Mucosa of gallbladder (tissue), 1 donor: ENCODE measurements around the gene PRKCH. TPM values are rescaled to one million over a fixed set of nuclear protein-coding genes. Genes with fewer than 3 reads are reported as not detected.

Experiments
- DNase-seq: peaks from one replicate; pipeline ENCODE4 v3.0.0-alpha.2; 2020; ENCODE audit warnings: low spot score
- total RNA-seq: library from RNA; stranded (reverse); gene quantifications from one replicate; pipeline ENCODE4 v1.2.1, GENCODE V29; 2021
- donor health status: DM: no; HTN: no; CAD: no.

PRKCH gene
- total RNA-seq, 1 donor from 2014 or later, result 28.5 TPM

DNA sequence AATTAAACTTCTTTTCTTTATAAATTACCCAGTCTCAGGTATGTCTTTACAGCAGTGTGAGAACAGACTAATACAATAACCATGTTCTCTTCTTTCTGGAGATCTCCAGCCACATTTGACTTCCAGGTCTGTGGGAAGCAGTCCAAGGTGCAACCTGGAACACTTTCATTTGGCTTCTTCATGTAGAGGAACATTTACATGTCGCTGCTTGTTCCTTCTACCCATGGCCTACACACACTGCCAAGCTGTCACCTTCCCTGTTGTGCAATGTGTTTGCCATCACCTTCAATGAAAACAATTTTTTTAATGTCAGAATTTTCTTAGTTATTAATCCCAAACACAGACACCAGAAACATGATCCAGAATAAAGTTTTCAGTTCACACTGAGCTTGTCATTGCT is 104.7 kb downstream of the PRKCH start:
- no peak for DNase-seq

DNA sequence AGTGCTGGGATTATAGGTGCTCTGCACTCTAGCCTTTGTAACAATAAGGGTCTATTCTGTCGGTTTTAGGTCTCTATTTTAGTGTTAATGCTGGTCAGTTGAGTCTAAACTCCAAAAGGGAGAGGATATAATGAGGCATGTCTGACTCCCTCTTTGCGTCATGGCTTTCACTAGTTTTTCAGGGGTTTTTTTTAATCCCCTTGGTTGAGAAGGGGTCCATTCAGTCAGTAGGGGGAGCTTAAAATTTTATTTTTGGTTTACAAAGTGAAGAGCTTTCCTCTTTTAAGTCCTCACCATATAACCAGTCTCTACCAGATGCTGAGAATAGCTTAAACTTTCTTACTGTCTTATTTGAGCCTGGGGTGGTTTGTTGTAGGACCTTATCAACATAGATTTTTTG is 106.9 kb downstream of the PRKCH start:
- no peak for DNase-seq

DNA sequence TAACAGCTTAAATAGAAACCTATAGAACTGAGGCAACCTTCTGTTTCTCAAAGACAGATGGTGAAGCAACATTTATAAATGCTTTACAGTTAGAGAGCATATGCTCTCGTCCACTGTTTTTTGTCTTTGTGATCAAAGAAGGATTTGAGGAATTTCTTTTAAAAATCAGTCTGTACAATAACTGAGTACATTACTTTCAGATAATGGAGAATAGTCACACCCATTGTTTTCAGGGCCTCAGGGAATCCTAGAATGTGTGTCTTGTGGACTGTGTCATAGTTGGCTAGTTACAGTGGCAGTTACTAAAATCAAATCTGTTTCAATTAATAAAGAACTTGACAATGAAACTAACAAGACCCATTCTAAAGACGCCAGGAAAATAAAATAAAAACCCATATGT is 107.9 kb downstream of the PRKCH start:
- DNase-seq, result no peak

DNA sequence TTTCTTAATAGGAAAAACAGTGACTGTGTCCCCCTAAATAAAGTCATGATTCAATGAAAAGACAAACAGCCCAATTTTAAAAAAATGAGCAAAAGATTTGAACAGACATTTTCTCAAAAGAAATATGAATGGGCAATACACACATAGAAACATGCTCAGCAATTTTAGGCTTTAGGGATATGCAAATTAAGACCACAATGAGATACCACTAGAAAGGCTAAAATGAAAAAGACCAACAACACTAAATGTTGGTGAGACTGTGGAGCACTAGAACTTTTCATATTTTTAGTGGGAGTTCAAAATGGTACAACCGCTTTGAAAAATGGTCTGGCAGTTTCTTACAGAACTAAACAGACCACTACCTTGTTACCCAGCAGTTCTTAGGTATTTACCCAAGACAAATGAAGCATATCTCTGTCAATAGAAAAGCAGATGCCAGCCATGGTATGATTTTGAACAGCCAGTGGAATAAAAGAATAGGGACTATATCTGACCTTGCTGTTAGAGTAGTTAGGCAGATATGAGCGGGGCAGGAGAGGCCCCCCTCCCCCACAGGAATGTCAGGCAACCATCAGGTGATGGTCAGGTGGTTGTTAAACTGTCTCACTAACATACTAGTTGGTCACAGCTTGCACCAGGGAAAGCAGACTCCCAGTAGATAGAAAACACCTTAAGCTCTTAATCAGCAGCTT is 108.8 kb downstream of the PRKCH start:
- no peak for DNase-seq

DNA sequence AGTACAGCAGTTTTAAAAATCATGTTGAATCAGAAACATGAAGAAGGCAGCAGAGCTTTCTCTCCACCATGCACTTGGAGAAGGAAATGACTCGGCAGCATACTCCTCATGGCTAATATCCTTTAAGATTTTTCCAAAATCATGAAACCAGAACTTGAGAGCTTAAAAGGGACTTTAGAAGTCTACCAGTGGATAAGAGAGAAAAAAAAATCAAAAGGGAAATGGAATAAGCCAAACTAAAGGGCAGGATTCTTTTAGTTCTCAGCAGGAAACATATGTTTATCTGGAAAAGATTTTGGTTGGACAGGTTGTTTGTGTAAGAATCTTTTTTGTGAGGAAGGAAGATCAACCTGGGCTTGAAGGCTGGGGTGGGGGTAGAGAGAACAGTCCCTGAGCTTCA is 111.8 kb downstream of the PRKCH start:
- no peak for DNase-seq

DNA sequence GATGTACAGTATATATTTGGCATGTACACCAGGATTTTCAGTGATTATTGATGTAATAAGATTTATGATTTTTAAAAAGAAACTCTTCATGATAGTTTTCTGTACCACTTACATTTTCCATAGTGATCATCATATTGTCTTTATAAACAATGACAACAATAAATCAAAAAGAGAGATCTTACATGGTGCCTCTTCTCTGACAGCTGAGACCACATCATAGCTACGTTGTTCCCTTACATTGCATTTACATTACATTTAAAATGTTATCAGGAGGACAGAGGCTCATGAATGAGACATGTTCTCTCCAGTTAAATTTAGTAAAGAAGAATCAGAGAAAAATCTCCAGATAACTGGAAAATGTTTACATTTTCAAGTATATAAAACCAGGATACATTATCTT is 112.4 kb downstream of the PRKCH start:
- no peak for DNase-seq

DNA sequence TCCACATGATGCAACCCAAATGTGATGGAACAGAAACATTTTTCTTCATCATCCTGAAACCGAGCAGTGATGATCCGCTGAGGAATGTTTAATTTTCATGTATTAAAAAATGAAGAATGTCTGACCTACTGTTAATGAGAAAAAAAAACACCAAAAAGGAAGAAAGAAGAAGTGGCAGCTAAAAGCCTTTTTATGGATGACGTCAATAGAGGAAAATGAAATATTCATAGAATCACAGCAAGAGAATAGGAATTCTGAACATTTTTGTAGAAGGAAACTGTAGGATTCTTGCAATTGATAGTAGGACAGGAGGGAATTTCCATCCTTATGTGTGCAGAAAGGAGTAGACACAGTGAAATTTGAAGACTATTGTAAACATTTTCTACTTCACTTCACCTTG is 112.9 kb downstream of the PRKCH start:
- no peak for DNase-seq

DNA sequence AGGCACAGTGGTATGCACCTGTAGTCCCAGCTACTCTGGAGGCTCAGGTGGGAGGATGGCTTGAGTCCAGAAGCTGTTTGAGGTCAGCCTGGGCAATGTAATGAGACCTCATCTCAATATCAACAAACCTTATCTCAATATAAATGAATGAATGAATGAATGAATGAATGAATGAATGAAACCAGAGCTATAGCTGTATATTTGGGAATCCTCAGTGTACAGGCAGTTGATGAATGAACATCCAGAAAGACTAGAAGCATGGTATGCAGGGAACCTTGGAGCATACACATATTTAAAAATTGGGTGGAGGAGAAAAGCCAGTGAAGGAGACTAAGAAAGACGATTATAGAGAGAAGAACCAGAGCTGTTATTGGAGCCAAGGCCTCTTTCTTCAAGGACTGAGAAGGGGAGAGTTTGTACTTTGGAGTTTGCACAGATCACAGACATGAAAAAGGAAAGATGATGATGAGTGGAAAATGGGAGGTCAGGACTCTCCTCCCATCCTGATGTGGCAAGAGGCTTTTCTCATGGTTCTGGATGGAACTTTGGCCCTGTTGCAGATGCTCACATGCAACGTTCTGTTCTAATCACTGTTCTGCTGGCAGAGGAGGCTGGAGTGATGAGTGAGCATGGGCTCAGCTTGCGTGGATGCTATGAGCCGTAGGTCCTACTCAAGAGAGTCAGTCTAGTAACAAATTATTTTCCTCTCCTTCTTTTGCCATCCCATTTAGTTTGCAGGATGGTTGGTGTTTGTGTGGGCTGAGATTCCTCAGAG is 114.4 kb downstream of the PRKCH start:
- no peak for DNase-seq

DNA sequence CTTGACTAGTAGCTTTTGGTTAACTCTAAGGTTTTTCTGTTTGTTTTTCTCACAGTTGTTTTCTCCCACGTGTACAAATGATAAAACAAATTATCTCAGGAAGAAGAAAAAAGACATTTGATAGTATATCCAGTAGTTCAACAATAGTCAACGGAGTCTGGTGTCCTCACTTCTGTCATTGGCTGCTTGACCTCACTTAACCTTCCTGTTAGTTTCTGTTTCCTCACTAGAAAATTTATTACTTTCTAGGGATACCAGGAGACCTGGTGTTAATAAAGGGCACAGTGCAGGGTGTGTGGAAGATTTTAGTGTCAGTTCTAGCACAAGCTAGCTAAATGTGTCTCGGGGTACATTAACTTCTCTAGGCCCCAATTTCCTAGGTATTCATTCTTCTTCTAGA is 116.0 kb downstream of the PRKCH start:
- DNase-seq, result no peak

DNA sequence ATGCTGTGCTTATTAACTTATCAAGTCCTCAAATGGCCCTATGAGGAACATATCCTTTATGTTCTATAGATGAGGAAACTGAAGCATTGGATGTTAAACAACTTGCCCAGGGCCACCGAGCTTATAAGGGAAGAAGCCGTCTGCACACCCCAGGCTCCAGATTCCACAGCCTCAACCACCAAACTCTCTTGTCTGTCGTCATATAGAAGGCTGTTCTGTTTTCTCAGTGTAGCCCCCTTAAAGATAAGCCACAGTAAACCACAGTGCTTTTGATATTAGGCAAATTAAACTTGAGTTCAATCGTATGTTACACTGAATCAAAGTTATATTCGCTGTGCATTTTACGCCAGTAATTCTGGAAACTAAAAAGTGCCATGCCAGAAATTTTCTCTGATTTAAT is 116.7 kb downstream of the PRKCH start:
- DNase-seq, result no peak

DNA sequence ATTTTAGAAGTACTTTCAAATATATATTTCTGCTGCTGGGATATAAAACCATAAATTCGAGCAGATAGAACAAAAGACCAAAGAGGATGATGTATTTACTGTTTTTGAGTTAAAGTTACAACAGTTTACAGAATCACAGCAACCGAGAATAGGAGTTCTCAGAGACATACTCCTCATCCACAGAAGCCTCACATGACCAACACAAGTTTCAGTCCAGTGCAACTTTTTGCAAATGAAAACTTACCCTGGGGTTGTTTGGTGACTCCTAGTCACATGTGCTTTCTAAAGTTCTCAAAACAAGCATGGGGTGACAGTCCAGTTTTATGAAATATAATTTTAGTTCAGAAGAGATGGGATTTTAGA is 117.1 kb downstream of the PRKCH start:
- DNase-seq, result no peak

DNA sequence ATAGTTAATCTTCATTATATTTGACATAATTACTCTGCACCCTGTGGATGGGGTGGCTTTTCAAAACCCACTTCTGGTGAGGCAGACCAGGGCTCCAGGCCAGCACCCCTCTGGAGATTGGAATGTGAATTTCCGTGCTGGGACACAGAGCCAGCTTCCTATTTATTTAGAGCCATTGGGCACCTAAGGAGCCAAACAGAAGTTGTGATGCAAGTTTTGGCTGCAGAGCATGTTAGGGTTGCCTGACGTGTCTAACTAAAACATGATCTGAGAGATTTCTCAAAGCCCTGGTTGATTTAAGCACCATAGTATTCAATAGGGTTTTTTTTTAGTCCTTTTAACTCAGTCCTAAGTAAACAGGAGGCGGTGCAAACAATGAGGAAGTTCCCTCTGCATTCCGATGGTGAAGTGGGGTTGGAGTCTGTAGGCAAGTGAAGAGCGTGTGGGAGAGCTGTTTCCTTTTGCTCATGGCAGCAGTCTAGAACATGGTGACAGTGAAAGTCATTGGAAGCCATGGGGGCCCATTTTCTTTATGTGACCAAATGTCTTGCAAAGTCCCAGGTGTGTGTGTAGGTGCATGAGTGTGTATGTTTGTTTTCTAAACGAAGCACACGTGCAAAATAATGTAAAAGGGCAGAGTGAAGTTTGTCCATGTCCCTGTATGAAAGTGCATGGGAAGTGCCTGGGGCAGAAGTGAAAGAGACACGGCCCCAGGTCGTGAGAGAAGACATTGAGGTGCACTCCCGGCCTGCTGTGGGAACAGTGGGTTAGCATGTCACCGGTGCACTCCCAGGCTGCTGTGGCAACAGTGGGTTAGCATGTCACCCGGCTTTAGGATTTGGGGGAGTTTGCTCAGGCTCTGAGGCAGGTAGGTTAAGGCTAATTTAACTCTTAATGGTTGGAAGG is 117.7 kb downstream of the PRKCH start:
- peak; percentile 44 for DNase-seq

DNA sequence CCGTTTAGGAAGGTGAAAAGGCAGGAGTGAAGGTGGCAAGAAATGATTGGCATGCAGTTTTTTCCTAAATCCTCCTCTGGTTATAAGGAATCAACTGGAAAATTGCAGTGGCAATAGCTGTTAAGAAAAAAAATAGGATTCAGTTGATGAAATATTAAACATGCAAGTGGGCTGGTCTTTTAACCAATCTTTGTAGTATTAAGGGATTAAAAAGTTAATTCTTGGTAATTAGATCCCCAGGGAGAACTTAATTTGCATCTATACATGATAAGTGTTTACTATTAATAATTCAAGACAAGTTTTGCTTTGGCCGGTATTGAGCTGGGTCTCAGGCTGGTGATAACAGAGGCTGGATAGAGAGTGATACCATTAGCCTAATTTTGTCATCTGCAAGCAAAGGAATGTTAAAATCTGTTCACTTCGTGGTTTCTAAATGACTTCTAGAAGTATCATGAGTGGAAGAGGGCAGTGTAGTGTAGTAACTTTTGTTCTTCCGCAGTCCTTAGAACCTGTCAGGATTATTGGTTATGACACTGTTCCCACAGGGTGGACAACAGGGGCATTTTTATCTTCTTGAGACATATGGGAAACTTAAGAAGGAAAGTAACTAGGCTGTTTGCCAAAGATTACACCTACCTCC is 118.5 kb downstream of the PRKCH start:
- no peak for DNase-seq

DNA sequence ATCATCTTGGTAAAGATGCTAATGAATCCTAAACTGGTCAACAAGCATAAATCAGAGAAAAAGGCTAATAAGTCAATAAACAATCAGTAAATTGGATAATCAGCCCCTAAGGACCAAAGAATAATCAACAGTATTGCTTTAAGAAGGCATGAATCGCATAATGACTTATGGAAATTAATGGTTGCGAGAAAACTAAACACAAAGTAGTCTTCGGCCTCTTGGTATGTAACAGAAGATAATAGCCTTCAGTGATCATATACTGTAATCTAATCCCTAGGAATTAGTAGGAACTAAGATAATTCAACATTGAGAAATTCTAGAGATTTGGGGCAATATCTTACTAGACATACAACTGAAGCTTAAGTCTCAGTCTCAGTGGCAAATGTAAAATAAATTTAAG is 122.1 kb downstream of the PRKCH start:
- no peak for DNase-seq

DNA sequence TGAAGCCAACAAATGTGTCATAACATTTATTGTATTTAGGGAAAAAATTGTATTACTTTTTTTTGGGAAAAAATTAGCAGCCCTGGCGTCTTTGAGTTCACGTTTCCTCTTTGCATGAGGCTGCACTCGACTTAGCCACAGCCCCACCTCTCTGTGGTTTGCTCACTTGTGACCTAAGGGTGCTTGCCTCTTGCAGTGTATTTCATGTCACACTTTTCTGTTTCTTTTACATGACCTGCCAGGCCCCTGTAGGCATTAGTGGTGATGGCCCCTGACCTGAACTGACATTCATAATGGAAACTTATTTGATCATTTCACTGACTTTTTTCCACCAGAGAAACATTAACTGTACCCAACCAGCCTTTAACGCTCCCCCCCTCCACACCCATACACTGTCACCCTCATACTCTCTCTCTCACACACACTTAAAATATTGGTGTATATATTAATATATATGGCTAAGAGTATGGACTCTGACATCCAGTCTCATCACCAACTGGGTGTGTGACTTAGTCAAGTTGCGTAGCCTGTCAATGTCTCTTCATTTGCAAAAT is 122.9 kb downstream of the PRKCH start:
- no peak for DNase-seq

DNA sequence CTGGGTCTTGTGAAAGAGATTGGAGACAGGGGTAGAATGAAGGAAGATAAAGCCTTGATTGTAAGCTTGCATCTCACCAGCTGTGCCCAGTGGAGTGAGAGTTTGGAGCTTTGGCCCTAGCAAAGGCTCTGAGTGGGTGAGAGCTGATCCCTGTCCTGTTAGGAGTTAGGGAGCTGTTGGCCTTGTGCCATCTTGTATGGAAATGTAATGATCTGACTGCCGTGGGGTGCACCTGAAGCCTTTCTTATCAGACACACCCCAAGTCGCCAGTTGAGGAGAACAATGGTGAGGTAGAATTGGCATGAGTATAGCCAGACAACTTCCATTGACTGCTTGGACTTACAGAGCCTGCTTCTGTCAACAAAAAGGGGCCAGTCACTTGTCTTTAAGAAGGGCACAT is 130.1 kb downstream of the PRKCH start:
- no peak for DNase-seq

DNA sequence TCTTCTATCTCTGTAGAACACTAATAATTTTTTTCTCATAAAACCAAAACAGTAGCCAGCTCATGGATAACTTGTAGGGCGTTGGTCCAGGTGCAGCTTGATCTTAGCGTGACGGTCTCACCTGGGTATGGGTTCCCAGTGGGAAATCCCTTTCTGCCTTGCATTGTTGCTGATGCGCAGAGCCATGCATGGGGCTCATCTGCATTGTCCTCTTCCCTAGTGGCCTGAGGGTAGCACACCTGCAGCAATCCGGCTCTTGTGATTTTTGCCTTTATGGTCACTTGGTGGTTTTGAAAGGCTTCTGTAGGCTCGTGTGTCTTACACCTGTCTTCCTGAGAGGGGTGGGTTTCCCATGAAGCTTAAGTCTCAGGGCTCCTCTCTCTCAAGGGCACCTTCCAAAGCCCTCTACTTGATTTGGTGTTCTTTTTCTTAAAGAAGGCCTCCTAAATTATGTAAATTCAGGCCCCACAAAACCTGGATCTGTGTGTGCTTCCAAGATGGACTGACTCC is 130.6 kb downstream of the PRKCH start:
- DNase-seq, result no peak

DNA sequence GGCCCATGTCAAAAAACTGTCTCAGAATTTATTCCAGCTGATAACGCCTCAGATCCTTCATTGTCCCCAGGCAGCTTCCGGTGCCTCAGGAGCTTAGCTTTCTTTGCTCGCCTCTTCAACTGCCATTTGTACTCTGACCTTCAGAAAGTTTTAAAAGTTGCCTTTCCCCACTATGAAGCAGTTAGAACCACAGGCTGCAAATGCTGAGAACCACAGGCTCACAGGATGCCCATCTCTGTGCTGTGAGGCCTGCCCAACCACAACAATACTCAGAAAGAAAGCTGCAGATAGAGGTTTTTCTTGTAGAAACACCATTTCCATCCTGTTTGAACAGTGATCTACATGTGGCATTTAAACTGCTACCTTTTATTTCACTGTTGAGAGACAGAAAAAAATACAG is 131.1 kb downstream of the PRKCH start:
- no peak for DNase-seq

DNA sequence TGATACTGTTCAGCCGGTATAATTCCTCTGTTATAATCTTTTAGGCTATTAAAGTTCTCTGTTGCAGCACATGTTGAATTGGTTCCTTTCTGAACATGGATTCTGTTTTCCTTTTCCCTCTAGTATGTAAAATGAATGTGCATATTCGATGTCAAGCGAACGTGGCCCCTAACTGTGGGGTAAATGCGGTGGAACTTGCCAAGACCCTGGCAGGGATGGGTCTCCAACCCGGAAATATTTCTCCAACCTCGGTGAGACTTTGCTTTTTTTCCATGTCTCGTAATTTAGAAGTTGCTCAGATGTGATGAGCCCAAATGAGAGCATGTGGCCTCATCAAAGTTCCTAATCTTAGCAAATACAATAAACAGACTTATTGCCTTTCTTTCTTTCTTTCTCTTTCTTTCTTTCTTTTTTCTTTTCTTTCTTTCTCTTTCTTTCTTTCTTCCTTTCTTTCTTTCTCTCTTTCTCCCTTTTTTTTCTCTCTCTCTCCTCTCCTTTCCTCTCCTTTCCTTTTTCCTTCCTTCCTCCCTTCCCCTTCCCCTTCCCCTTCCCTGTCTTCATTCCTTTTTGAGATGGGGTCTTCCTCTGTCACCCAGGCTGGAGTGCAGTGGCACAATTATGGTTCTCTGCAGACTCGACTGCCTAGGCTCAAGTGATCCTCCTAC is 131.9 kb downstream of the PRKCH start:
- DNase-seq, result no peak

DNA sequence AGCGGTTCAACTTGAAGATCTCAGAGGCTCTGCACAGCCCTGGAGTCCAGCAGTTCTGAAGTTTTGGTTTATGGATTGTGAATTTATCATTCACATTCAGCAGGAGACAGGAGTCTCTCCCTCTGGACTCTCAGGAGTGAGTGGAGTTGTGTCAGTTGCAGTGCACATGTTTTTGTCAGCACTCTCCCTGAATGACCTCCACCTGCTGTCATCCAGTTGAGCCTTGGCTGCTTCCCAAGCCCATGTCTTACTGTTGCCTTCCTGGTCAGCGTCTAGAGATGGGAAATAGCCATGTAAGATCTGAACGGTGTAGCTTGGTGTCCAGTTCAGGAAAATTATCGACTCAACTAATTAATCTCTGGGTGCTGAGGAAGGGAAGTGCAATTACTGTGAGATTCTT is 133.2 kb downstream of the PRKCH start:
- DNase-seq, result no peak

DNA sequence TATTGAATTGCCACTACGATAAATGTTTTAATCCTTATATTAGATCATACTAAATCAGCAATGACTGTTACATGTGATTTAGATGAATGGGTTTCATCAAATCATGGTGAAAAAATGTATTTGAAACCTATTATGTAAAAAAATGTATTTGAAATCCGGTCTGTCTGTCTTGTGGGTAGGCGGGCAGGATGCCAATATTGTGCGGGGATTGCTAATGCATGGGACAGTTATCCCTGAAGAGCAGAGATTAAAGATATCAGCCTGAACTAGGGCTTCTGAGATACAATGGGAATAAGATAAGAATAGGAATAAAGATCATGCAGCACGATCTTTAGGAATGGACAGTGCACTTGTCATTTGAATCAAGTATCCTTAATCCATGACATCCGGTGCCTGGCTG is 134.0 kb downstream of the PRKCH start:
- DNase-seq, result no peak
